Measurements from ENCODE around the gene GOLPH3. TPM values are rescaled to one million over a fixed set of nuclear protein-coding genes. Genes with fewer than 3 reads are reported as not detected.

Gene GOLPH3
- total and polyA plus RNA-seq, 2 of the 8 experiments (the other 6 are each of a cell fraction or from before 2014, with no cell fraction given) = 53.7 to 93.6 TPM

GRCh38 chr5:32090755-32091128, 83.4 kb downstream of the GOLPH3 start:
- H2BK15ac ChIP-seq (ENCODE audit: low read length) = no peak overlapping the region
- H3K4me3 ChIP-seq (ENCODE audit: extremely low read depth in 1 of 4, insufficient read depth in 2 of 4, low read depth in 3 of 4, low read length in 4 of 4) = no peak overlapping the region
- H4K20me1 ChIP-seq (replicated peaks in 1 of 2; ENCODE audit: control insufficient read depth in 1 of 2, insufficient read depth in 2 of 2, low read length in 2 of 2) = no peaks in the 10 kb centered on the region
- H3K4me1 ChIP-seq (replicated peaks in 1 of 4; ENCODE audit: control insufficient read depth in 3 of 4, insufficient read depth in 4 of 4, low read length in 3 of 4) = peaks cover 0 to 2% (median 0%) of the 10 kb centered on the region in 4 experiments; a peak in 1 of 7 replicates
- no peak overlapping the region for H3K27ac ChIP-seq (ENCODE audit: low read depth, low read length)
- H3K18ac ChIP-seq (ENCODE audit: extremely low read depth, low read length) = no peak overlapping the region
- 0 out of 2 replicates have a peak overlapping the region, but pooled peaks have one; percentile 61 for H2BK20ac ChIP-seq (ENCODE audit: low read length)
- no peak overlapping the region for H3K9ac ChIP-seq (replicated peaks in 1 of 4; ENCODE audit: extremely low read depth in 1 of 4, low read depth in 3 of 4, low read length in 3 of 4)
- H2BK5ac ChIP-seq (ENCODE audit: low read depth, low read length) = no peak overlapping the region
- ChIA-PET POLR2A (ENCODE audit: partially characterized antibody) (interaction anchor here (0.9 kb wide), 1 partner anchor 237 kb away, joined by 3 read pairs; no protein-coding TSS in a partner anchor), CTCF (ENCODE audit: partially characterized antibody) (interaction anchor here (0.6 to 5.3 kb wide), 15 partner anchors 9 to 559 kb away, joined by 3 to 68 read pairs (median 3); partner anchors contain the start of genes C5orf22 and DROSHA)
- DNase-seq (ENCODE audit: low read depth in 1 of 2, low spot score in 2 of 2) (no peak), FAIRE-seq (no peak)
- no peak overlapping the region for H2BK12ac ChIP-seq (ENCODE audit: low read depth, low read length)
- H3K79me1 ChIP-seq (ENCODE audit: low read depth, low read length) = no peaks in the 10 kb centered on the region
- H4K8ac ChIP-seq (ENCODE audit: extremely low read depth, insufficient read depth, low read length) = peak overlapping the region; percentile 63; the same call in 1 of the 2 replicates
- H3K79me2 ChIP-seq (ENCODE audit: control insufficient read depth in 1 of 2, insufficient read depth in 2 of 2, low read length in 2 of 2) = no peaks in the 10 kb centered on the region
- no peak overlapping the region for H2AK5ac ChIP-seq (ENCODE audit: low read depth, low read length)
- H2BK120ac ChIP-seq (replicated peaks; ENCODE audit: low read depth, low read length) = no peak overlapping the region
- no peaks in the 10 kb centered on the region; a peak in 1 of 8 replicates for H3K36me3 ChIP-seq (ENCODE audit: control insufficient read depth in 2 of 4, insufficient read depth in 4 of 4, low read length in 3 of 4)
- H2AFZ ChIP-seq (ENCODE audit: low read length) = no peak overlapping the region
- no peaks in the 10 kb centered on the region for H3K9me3 ChIP-seq (ENCODE audit: insufficient read depth in 2 of 2, low read depth in 1 of 2, low read length in 1 of 2)
- peak overlapping the region; percentile 19 for H4K91ac ChIP-seq (replicated peaks; ENCODE audit: insufficient read length, low read length)
- H3K23ac ChIP-seq (ENCODE audit: insufficient read length) = no peak overlapping the region
- no peak overlapping the region for H4K5ac ChIP-seq (ENCODE audit: insufficient read length, low read depth, low read length)
- H3K4ac ChIP-seq (replicated peaks; ENCODE audit: insufficient read length, low read depth, low read length) = no peak overlapping the region
- H3K23me2 ChIP-seq (ENCODE audit: low read depth, low read length) = no peaks in the 10 kb centered on the region
- no peak overlapping the region for H3K4me2 ChIP-seq (ENCODE audit: insufficient read depth in 1 of 2, low read depth in 2 of 2, low read length in 2 of 2)
- TF ChIP-seq YY1 (IDR thresholded peaks at IDR 0.05; ENCODE audit: low read depth, low read length) (no peak), EP300 (IDR thresholded peaks at IDR 0.05; ENCODE audit: borderline replicate concordance in 1 of 2, low read depth in 2 of 2, low read length in 2 of 2) (no peak), BCL11A (IDR thresholded peaks at IDR 0.05; ENCODE audit: low read depth in 2 of 2, low read length in 2 of 2) (no peak)
- H3K14ac ChIP-seq (ENCODE audit: insufficient read length) = no peak overlapping the region
- 93% methylated on average over 17 of the region's 17 CpGs; no CpG with 5 or more reads in 1 of the 2 experiments for WGBS, 2 experiments (ENCODE audit: extremely low coverage in 1 of 2, insufficient coverage in 1 of 2, insufficient read length in 1 of 2, insufficient replicate concordance in 2 of 2, low coverage in 1 of 2, low lambda C conversion rate in 2 of 2, missing lambda C conversion rate in 1 of 2)
- no peaks in the 10 kb centered on the region for H3K27me3 ChIP-seq (replicated peaks in 1 of 4; ENCODE audit: control insufficient read depth in 3 of 4, extremely low read depth in 1 of 4, insufficient read depth in 3 of 4, low read length in 3 of 4)
- H3K56ac ChIP-seq (replicated peaks; ENCODE audit: insufficient read length, low read depth, low read length) = no peak overlapping the region

Data from H1 (cell line).